UCSD-AML1 (cell line): ENCODE results near the gene MSX1.
"Not testable (repeated sequence)": the region's sequence is repeated elsewhere in the genome, so short reads cannot be mapped to it uniquely, and the experiment has no call there.

Experiments used
- DNase-seq: peaks from one replicate; lab custom pipeline; 2025; ENCODE audit not compliant: unreplicated experiment; lab: John Stamatoyannopoulos, UW

Gene MSX1

DNA sequence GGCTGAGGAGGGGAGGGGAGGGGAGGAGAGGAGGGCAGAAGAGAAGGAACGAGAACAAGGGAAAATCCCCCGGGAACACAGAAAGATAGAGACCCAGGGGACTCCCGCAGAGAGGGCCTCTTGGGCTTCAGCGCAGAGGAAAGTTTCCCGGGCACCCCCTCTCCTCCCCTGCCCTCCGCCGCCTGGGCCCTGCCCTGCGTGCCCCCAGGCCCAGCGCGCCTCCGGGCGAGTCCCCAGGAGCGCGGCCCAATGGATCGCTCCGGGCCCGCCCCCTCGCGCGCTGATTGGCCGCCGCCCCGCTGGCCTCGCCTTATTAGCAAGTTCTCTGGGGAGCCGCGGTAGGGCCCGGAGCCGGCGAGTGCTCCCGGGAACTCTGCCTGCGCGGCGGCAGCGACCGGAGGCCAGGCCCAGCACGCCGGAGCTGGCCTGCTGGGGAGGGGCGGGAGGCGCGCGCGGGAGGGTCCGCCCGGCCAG, at the start of gene MSX1:
Gene MSX1 (plus strand): TSS at position 341 of the 474 bp plus-strand sequence. CDS start 235 bp downstream, outside the sequence.
- peak; percentile 90 for DNase-seq

DNA sequence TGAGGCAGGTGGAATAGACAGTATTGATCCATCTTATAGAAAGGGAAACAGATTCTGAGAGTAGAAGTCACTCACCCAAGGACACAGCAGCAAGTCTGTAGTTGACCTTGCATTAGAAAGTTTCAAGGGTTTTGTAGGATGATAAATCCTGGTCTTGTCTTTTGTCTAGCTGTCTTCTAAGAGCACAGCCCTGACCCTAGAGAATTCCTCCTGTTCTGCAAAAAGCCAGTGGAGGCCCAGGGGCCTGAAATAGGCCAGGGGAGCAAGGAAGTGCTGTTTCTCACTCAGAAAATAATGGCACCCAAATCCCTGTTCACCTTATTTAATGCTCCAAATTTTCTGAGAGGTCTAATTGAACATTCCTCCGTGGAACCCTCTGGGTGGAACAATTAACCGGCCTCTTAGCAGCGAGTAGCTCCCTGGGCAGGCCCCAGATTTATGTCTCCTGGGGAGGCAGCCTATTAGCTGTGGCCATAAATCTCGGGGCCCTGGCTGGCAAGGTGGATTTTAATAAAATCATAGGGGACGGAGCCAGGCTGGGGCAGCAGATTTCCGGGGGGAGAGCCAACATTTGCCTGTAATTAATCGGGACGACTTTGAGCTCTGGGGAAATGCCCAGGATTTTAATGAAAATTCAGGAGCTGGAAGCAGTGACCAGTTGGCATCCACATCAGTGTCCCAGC, 49.2 kb upstream of the MSX1 start:
- DNase-seq, result no peak

DNA sequence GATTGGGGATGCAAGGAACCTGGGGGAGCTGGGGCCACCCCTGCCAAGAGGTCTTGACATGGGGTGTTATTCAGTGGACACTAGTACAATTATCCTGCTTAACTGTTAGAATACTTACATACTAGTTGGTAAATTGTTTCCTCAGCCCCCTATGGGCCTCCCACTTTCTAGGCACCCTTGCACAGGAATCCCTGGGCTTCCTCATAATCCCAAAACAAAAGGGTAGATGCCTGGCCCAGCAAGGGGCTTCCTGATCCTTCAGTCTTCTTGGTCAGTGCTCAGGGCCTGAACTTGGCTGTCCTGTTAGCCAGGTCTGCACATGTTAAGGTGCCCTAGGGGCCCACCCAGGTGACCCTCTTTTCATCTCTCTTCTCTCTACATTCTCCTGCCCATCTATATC, 48.7 kb upstream of the MSX1 start:
- no peak for DNase-seq

DNA sequence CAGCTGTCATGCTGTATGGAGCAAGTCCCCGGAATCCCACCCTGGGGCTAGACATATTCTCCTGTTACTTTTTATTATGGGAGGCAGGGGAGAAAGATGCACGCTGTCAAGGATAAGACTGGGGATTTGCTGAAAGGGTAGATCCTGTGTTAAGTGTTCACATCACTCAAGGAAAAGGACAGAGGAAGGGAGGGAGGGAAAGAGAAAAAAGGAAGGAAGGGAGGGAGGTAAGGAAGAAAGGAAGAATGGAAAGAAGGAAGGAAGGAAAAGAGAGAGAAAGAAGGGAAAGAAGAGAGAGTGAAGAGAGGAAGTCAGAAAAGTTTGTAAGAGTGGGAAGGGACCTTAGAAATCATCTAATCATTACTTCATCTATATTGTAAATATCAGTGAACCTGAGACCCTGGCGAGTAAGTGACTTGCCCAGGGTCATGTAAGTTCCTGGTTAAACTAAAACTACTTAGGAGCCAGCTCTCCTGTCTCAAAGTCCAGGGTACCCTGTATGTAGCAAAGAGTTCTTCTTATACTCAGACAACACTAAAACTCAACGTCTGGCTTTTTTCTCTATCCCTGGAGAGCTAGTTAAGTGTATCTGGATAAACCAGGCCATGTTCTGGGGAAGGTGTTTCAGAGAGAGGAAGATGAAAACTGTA, 47.2 kb upstream of the MSX1 start:
- no peak for DNase-seq

DNA sequence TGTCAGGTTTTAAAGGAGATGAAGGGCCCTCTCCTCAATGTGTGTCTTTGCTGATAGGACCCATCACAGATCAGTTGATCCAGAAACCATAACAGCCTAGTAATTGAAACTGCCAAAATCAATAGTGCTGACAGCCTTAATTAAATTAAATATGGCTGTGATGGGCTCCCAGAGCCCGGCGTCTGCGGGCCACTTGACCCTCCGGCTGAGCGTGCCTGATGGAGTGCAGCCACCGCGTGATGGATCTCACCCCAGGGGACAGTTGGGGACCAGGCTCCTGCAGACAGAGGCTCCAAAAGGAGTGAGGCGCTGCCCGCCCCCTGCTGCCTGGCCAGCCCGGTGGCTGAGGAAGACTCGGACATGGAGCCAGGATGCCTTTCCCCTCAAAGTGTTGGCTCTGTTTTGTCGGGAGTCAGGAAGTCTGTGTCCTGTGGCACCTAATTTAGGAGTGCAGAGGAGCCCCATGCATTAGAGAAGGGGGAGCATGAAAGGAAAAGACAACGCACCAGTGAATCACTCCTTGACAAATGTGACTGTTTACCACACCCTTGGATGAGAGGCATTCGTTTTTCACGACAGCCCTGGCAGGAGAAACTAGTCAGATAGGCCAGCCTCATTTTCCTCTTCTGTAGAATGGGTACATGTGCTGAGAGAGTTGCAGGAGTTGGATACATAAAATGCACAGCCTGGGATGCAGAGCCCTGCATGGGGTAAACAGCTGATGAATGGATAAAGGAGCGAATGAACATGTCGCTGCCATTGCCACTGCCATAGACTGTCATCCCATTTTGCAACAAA, 40.9 kb upstream of the MSX1 start:
- no peak for DNase-seq

DNA sequence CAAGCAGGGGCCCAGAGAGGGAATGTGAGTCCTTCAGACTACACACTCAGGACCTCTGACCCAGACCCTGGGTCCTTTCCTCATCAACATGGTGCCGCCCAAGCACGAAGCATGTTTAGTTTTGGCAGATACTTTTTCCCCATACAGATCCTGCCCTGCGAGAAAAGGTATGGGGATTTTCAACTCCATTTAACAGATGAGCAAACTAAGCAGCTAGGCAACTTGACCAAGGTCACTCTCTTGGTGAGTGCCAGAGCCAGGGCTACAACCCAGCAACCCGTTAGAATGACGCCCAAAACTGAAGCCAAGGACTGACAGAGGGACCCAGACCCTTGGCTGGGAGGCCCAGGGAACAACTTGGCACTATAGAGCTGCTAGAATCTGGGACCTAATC, 40.3 kb upstream of the MSX1 start:
- DNase-seq, result no peak

DNA sequence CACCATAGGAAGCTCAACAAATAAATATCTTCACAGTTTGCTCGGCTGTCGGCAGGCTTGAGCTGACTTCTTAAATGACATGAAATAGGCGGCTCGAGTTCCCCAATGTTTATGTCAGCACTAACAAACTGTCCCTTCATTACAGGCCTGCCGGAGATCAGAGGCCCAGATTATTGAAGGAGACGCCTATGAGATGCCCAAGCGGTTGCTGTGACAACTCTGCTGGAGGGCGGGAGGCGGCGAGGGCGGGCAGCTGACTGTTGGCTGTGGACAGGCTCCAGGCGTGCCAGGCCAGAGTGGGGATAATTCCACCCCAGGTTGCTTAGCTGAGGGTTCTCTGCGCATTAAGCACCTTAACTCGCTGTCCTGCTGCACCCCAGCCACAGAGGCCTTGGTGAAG, 39.2 kb upstream of the MSX1 start:
- no peak for DNase-seq

DNA sequence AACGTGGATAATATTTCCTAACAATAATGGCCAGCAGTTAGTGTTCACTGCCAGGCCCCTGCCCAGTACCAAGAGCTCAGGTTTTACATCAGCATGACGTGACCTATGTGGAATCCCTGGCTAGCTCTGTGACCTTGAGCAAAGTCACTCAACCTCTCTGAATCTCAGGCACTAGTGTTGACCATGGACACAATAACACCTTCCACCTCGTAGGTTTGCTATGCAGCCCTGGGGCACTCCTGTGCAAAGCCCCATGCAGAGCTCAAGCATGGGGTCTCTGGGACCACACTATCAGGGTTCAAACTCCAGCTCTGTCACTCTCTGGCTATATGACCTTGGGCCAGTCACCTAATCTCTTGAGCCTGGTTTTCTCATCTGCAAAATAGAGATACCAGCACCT, 38.7 kb upstream of the MSX1 start:
- no peak for DNase-seq

DNA sequence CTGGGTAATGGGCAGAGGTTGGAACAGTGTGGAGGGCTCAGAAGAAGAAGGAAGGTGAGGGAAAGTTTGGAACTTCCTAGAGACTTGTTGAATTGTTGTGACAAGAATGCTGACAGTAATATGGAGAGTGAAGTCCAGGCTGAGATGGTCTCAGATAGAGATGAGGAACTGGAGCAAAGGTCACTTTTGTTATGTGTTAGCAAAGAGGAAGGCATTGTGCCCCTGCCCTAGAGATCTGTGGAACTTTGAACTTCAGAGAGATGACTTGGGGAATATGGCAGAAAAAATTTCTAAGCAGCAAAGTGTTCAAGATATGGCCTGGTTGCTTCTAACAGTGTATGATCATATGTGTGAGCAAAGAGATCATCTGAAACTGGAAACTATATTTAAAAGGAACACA, 37.9 kb upstream of the MSX1 start:
- no peak for DNase-seq

DNA sequence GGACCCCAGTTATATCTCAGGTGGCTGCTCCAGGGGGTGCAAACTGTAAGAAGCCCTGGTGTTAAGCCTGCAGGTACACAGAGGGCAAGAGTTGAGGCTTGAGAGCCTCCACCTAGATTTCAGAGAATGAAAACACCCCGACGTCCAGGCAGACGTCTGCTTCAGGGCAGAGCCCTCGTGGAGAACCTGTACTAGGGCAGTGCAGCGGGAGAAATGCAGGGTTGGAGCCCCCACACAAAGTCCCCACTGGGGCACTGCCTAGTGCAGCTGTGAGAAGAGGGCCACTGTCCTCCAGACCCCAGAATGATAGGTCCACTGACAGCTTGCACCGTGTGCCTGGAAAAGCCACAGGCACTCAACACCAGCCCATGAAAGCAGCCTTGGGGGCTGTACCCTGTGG, 37.2 kb upstream of the MSX1 start:
- not testable (repeated sequence) for DNase-seq

DNA sequence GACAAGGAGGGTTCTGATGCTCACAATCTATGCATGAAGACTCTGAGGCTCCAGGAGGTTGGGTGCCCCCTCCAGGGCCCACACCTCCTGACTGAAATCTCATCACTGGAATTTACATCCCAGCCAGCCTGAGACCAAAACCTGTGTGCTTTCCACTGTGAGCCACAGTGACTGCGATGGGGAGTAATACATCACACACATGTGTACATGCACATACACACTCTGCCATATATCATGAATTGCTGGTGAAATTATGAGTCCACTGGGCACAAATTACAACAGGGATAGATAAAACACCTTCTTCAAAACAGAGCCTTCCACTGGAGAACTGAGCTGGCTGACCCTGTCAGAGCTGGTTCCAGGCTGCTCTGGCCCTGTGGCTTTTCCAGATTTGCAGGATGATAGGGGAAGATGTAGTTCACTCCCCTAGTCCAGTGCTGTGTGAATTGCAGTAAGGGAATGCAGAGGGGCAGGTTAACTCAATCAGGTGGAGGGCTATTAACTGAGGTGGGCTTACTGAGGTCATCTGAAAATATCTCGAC, 35.8 kb upstream of the MSX1 start:
- no peak for DNase-seq

DNA sequence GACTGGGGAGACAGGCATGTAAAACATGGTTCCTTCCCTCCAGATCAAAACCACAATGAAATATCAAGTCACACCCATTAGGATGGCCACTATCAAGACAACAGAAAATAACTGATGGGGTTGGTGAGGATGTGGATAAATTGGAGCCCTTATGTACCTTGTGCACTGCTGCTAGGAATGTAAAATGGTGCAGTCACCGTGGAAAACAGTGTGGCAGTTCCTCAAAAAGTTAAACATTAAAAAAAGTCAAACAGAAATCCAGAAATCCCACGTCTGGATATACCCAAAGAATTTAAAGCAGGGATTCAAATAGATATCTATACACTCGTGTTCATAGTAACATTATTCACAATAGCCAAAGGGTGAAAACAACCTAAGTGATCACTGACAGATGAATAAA, 35.2 kb upstream of the MSX1 start:
- DNase-seq, result no peak

DNA sequence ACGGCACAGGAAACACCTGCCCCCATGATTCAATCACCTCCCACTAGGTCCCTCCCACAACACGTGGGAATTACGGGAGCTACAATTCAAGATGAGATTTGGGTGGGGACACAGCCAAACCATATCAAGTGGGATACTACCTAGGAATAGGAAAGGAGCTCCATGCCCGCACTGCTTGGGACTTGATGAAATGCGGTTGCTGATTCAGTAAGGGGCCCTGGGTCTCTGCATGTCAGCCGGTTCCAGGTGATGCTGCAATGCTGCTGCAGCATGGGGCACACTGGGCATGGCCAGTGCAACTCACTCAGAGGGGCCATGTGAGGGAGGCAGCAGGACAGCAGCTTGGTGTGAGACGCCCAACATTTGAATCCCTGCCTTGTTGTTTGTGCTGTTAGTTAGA, 34.0 kb upstream of the MSX1 start:
- no peak for DNase-seq

DNA sequence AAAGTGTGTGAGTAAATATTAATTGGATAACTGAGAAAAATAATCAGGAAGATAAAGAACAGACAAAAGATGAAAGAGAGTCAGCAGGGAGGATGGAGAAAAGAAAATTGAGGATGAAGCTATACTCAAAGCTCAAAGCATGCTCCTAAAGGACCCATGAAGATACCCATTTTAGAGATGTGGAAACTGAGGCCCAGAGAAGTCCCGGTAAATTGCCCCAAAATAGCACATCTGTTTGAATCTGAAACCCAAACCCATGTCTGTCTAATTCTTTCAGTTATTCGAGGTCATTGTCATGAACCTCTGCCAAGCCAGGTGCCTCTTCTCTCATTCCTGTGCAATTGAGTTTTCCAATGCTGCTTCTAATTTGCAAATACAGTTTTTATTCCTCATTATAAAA, 29.6 kb upstream of the MSX1 start:
- no peak for DNase-seq

DNA sequence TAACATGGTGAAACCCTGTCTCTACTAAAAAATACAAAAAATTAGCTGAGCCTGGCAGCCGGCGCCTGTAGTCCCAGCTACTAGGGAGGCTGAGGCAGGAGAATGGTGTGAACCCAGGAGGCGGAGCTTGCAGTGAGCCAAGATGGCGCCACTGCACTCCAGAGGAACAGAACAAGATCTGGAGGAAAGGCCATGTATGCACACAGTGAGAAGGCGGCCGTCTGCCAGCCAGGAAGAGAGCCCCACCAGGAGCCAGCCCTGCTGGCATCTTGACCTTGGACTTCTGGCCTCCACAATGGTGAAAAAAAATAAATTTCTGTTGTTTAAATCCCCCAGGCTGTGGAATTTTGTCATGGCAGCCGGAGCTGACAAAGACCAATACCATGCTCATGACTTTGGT, 28.2 kb upstream of the MSX1 start:
- no peak for DNase-seq

DNA sequence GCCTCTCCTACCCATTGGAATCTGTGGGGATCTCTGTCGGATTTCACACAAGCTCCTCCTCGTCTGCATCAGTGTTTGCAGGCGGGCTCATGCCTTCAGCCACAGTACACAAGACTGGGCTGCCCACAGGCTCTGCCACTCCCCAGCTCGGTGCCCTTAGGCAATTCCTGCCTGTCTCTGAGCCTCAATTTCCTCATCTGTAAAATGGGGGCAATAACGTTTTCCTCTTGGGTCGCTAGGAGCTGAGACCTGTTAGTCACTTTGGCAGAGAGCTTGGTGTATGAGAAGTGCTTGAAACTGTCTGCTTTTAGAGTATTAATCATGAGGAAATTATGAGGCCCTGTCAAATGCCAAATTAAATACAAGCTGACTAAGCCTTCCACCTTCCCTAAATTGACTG, 27.6 kb upstream of the MSX1 start:
- no peak for DNase-seq

DNA sequence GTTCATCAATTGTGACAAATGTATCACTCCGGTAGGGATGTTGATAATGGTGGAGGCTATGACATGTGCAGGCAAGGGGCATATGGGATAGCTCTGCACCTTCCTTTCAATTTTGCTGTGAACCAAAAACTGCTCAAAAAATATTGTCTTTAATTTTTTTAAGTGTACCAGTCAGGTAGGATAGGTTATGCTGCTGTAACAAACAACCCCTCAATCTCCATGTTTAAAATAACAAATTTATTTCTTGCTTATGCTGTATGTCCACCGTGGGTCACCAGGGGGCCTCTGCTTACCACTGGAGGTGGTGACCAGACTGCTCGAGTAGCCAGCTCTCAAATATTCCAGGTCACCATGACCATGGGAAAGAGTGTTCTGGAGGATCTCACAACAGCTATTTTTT, 23.4 kb upstream of the MSX1 start:
- DNase-seq, result no peak

DNA sequence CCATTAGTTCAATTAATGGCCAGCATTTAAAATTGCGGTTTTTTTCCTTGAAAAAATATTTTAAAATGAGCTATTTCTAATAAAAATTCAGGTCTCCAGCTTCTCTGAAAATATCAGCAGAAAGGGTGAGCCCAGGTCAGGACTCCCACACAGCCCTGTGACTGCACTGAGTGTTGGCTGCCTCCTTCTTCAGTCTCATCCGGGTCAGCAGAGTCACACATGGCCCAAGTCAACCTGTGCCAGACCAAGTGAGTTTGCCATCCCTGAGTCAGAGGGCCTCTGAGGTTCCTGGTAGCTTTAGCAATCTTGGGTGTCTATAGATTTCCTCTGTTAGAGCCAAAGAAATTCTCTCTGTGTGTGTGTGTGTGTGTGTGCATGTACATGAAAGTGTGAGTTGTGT, 22.1 kb upstream of the MSX1 start:
- DNase-seq, result no peak

DNA sequence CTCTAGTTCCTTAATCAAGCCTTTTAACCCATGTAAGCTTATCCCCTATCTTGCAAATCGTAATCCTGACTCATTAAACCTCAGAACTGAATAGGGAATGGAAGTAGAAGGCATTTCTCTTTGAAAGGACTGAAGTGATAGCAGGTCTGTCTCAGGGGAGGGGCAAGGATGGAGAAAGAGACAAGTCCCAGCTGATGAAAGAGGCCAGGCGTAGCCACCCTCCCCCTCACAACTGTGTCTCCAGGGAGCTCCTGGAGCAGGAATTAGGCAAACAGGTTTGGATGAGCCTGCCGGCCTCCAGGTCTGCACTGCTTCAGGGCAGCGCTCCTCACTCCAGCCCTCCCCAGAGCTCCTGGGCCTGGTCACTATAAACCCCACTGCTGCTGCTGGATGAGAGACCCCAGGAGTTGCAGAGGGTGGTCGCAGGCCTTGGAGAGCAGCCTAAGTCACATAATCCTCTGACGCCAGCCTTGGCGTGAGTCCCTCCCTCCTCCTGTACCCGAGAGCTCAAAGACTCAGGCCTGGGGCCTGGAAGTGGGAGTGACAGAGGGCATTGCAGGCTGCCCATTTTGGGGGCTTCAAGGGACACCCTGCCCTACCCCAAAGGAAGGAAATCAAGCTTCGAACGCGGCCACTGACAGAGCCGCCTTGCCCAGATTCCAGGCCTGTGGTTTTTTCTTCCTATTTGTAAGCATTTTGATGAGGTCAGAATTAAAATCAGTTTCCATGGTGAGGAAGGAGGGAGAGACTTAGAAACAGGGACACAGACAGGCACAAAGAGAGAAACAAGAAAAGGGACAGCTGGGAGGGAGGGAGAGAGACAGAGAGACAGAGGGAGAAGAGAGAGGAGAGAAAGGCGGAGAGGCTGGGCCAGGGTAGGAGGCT, 21.2 kb upstream of the MSX1 start:
- no peak for DNase-seq

DNA sequence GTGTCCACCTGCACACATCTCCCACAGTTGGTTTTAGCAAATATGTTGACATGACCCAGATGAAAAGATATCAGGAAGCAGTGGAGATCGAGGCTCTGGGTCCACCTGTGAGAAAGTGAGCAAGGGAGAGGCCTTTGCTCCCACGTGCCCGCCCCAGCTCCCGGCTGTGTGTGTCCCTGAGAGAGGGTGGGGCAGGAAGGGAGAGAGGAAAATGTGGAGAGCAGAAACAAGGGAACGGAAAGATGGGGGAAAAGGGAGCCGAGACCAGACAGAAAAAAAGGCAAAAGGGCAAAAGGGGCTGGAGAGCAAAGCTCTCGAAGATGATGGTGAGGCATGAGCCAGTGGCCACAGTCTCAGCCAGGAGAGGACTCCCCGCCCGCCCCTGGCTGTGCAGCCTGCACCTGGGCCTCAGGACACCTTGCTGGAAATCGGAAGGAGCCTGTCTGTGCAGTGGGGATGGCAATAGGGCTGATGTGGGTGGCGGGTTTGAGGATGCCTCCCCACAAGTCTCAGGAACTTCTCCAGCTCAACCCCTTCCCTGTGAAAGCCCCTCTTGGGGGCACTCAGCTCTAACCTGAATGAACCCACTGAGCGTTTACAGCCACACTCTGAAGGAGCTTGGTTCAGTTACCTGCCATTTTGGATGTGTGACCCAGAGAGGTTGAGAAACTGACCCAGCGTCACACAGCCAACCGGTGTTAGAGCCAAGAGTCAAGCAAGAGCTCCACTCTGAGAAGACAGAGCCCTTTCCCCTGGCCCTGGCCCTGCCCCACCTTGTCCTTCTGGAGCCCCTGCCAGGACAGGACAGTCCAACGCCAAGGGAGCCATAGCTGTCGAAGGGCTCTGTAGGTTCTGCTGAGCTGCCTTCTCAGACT, 20.3 kb upstream of the MSX1 start:
- no peak for DNase-seq
